GM18867 (cell line): Measurements from ENCODE around the gene KIRREL3.

Experiments
- ATAC-seq: cut with Tn5 transposase; IDR thresholded peaks from one replicate; pipeline ENCODE4 v1.9.1; 2021; ENCODE audit warnings: mild to moderate bottlenecking, moderate library complexity; ENCODE audit not compliant: unreplicated experiment

KIRREL3 gene

GRCh38 chr11:126522152-126522551 is 478.4 kb downstream of the KIRREL3 start:
- ATAC-seq = no peak

- no peak for ATAC-seq
Observed at GRCh38 chr11:126521196-126521595, 479.4 kb downstream of the KIRREL3 start.

- no peak for ATAC-seq
Observed at GRCh38 chr11:126519764-126520734, 480.5 kb downstream of the KIRREL3 start.

GRCh38 chr11:126518972-126519690 is 481.4 kb downstream of the KIRREL3 start:
- ATAC-seq = no peak

- no peak for ATAC-seq
Observed at GRCh38 chr11:126518071-126518971, 482.2 kb downstream of the KIRREL3 start.

- ATAC-seq = no peak
Observed at GRCh38 chr11:126515501-126515900, 485.1 kb downstream of the KIRREL3 start.

GRCh38 chr11:126514061-126514693 is 486.4 kb downstream of the KIRREL3 start:
- ATAC-seq = no peak

GRCh38 chr11:126512741-126513715 is 487.5 kb downstream of the KIRREL3 start:
- ATAC-seq = no peak

- ATAC-seq = no peak
Observed at GRCh38 chr11:126512251-126512650, 488.3 kb downstream of the KIRREL3 start.

- ATAC-seq = no peak
Observed at GRCh38 chr11:126511475-126512115, 489.0 kb downstream of the KIRREL3 start.

GRCh38 chr11:126510621-126511370 is 489.8 kb downstream of the KIRREL3 start:
- no peak for ATAC-seq

- no peak for ATAC-seq
Observed at GRCh38 chr11:126507646-126508045, 492.9 kb downstream of the KIRREL3 start.

GRCh38 chr11:126506789-126507188 is 493.8 kb downstream of the KIRREL3 start:
- no peak for ATAC-seq

- ATAC-seq = no peak
Observed at GRCh38 chr11:126502982-126503381, 497.6 kb downstream of the KIRREL3 start.

- no peak for ATAC-seq
Observed at GRCh38 chr11:126502159-126502558, 498.4 kb downstream of the KIRREL3 start.

- no peak for ATAC-seq
Observed at GRCh38 chr11:126501641-126502040, 498.9 kb downstream of the KIRREL3 start.

- no peak for ATAC-seq
Observed at GRCh38 chr11:126500981-126501380, 499.6 kb downstream of the KIRREL3 start.

- peak; percentile 45 for ATAC-seq
Observed at GRCh38 chr11:126499131-126499752, 501.3 kb downstream of the KIRREL3 start.
